Measurements from ENCODE around the gene SRP19. TPM values are rescaled to one million over a fixed set of nuclear protein-coding genes. Genes with fewer than 3 reads are reported as not detected.
"Not testable (repeated sequence)": the region's sequence is repeated elsewhere in the genome, so short reads cannot be mapped to it uniquely, and the experiment has no call there.

The SRP19 gene
- total RNA-seq, 1 experiment from 2014 or later: 42.9 TPM

- H3K9me2 ChIP-seq (replicated peaks; ENCODE audit: low read length): no peaks in the 10 kb centered on the region
- ChIA-PET POLR2A (ENCODE audit: unreplicated experiment) (no interaction called here), CTCF (no interaction called here)
- H2AFZ ChIP-seq (ENCODE audit: low read length): no peak overlapping the region
- no peak overlapping the region for H3K4me3 ChIP-seq (ENCODE audit: low read length)
- no peak overlapping the region for H3K9ac ChIP-seq (ENCODE audit: low read length)
- no peak overlapping the region for H3K27ac ChIP-seq (ENCODE audit: low read length)
- H4K20me1 ChIP-seq (ENCODE audit: low read length): no peaks in the 10 kb centered on the region
- H3K36me3 ChIP-seq (ENCODE audit: low read depth, low read length): peaks cover 7% of the 10 kb centered on the region; the same call in 1 of the 2 replicates
- DNase-seq (no peak), ATAC-seq (no peak)
- no peaks in the 10 kb centered on the region for H3K4me1 ChIP-seq (ENCODE audit: insufficient read depth, low read length)
- no peak for TF ChIP-seq EZH2 (IDR thresholded peaks at IDR 0.05; ENCODE audit: low read length, unreplicated experiment)
- TF ChIP-seq CTCF (conservative IDR thresholded peaks at IDR 0.05; ENCODE audit: low read depth, low read length): no peak
- TF ChIP-seq EZH2phosphoT487 (IDR thresholded peaks at IDR 0.05; ENCODE audit: borderline replicate concordance, low read length): no peak
- H3K79me2 ChIP-seq (ENCODE audit: low read length): no peaks in the 10 kb centered on the region
- BruUV-seq (replicated peaks): no TSS peak
- no peaks in the 10 kb centered on the region for H3F3A ChIP-seq (ENCODE audit: low read length, unreplicated experiment)
- no peaks in the 10 kb centered on the region for H3K9me3 ChIP-seq (ENCODE audit: low read length)
- intact Hi-C loops (cut with micrococcal nuclease): no loop called here
- H3K4me2 ChIP-seq (ENCODE audit: low read length): no peak overlapping the region
- no peaks in the 10 kb centered on the region for H3K27me3 ChIP-seq (ENCODE audit: low read length)
These were observed 31.7 kb downstream of the SRP19 start for GRCh38 chr5:112892776-112893175.

DNA sequence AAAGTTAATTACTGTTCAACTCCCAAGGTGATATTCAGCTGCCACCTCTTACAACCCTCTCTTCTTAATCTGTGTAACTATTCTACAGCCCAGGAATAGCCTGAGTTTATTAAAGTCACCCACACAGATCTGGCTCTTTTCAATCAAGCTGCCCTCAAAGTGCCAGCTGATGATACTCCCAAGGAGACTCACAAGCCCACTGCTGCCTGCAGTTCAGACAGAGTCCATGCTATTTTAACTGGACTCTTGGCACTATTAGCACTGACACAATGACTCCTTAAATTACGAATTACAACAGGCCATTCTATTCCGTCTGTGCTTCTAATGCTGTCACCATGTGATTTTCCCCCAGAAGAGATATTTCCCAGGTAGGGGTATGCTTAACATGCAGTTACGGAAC lies 34.6 kb downstream of the SRP19 start:
- ChIA-PET POLR2A (ENCODE audit: unreplicated experiment) (no interaction called here), CTCF (interaction anchor here (0.6 kb wide), 1 partner anchor 13 kb away, joined by 6 read pairs; no protein-coding TSS in a partner anchor)
- Histone ChIP-seq H3K4me2 (ENCODE audit: low read length) (no peak overlapping the region), H3K4me3 (ENCODE audit: low read length) (no peak overlapping the region), H3K36me3 (ENCODE audit: low read depth, low read length) (peaks cover 7% of the 10 kb centered on the region; the same call in 1 of the 2 replicates), H3K4me1 (ENCODE audit: insufficient read depth, low read length) (no peaks in the 10 kb centered on the region), H3K9ac (ENCODE audit: low read length) (no peak overlapping the region), H2AFZ (ENCODE audit: low read length) (no peak overlapping the region), H3K9me2 (replicated peaks; ENCODE audit: low read length) (no peaks in the 10 kb centered on the region), H3K9me3 (ENCODE audit: low read length) (no peaks in the 10 kb centered on the region), H3F3A (ENCODE audit: low read length, unreplicated experiment) (no peaks in the 10 kb centered on the region), H4K20me1 (ENCODE audit: low read length) (no peaks in the 10 kb centered on the region), H3K79me2 (ENCODE audit: low read length) (0 out of 2 replicates have a peak, but pooled peaks cover 3% of the 10 kb centered on the region), H3K27ac (ENCODE audit: low read length) (no peak overlapping the region), H3K27me3 (ENCODE audit: low read length) (no peaks in the 10 kb centered on the region)
- DNase-seq (no peak), ATAC-seq (no peak)
- TF ChIP-seq EZH2phosphoT487 (IDR thresholded peaks at IDR 0.05; ENCODE audit: borderline replicate concordance, low read length): no peak
- no peak for TF ChIP-seq CTCF (conservative IDR thresholded peaks at IDR 0.05; ENCODE audit: low read depth, low read length)
- TF ChIP-seq EZH2 (IDR thresholded peaks at IDR 0.05; ENCODE audit: low read length, unreplicated experiment): no peak
- no TSS peak for BruUV-seq (replicated peaks)
- intact Hi-C loops (cut with micrococcal nuclease): no loop called here

DNA sequence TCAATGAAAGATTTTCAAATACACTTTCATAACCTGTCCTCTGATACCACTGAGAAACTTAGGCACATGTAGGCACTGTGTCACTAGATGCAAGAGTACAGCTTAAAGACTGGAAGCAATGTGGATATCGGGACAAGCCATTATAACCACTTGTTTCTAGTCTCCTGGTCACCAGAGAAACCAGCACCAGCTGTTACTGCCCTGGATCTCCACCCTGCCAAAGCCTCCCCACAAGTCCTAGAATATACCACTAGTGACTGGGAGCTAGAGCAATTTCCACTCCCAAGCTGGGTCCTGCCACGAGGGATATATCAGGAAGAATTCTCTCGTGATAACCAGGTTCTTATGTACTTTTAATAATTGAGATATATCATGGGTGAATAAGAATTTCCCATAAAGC lies 41.5 kb downstream of the SRP19 start:
- Histone ChIP-seq H4K20me1 (ENCODE audit: low read length) (no peaks in the 10 kb centered on the region), H3K9ac (ENCODE audit: low read length) (no peak overlapping the region), H2AFZ (ENCODE audit: low read length) (no peak overlapping the region), H3K79me2 (ENCODE audit: low read length) (0 out of 2 replicates have a peak, but pooled peaks cover 3% of the 10 kb centered on the region), H3F3A (ENCODE audit: low read length, unreplicated experiment) (no peaks in the 10 kb centered on the region), H3K4me2 (ENCODE audit: low read length) (no peak overlapping the region), H3K9me2 (replicated peaks; ENCODE audit: low read length) (no peaks in the 10 kb centered on the region), H3K27ac (ENCODE audit: low read length) (no peak overlapping the region), H3K4me3 (ENCODE audit: low read length) (no peak overlapping the region), H3K4me1 (ENCODE audit: insufficient read depth, low read length) (no peaks in the 10 kb centered on the region), H3K27me3 (ENCODE audit: low read length) (no peaks in the 10 kb centered on the region), H3K9me3 (ENCODE audit: low read length) (no peaks in the 10 kb centered on the region), H3K36me3 (ENCODE audit: low read depth, low read length) (peaks cover 4% of the 10 kb centered on the region; the same call in 1 of the 2 replicates)
- no TSS peak for BruUV-seq (replicated peaks)
- TF ChIP-seq EZH2phosphoT487 (IDR thresholded peaks at IDR 0.05; ENCODE audit: borderline replicate concordance, low read length) (no peak), EZH2 (IDR thresholded peaks at IDR 0.05; ENCODE audit: low read length, unreplicated experiment) (no peak), CTCF (conservative IDR thresholded peaks at IDR 0.05; ENCODE audit: low read depth, low read length) (no peak)
- ChIA-PET POLR2A (ENCODE audit: unreplicated experiment) (no interaction called here), CTCF (interaction anchor here (0.7 kb wide), 1 partner anchor 18 kb away, joined by 4 read pairs; no protein-coding TSS in a partner anchor)
- no peak for ATAC-seq
- no peak for DNase-seq
- intact Hi-C loops (cut with micrococcal nuclease): no loop called here

DNA sequence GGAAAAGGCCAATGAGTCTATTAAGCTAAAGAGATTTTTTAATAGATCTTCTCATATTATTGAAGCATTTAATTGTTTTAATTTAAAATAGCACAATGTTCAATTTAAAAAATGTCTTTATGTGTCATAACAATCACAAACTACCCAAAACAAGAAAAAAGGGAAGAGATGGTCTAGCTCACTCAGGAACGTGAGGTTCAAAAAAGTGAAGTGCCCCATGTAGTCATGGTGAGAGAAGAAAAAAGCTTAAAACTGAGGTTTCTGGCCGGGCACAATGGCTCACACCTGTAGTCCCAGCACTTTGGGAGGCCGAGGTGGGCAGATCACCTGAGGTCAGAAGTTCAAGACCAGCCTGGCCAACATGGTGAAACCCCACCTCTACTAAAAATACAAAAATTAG lies 43.9 kb downstream of the SRP19 start:
- BruUV-seq (replicated peaks); H3K79me2 ChIP-seq (ENCODE audit: low read length): not testable (repeated sequence)

More for the DNA sequence above, 43.9 kb downstream of the SRP19 start:
- H3K9ac ChIP-seq (ENCODE audit: low read length); H3K4me1 ChIP-seq (ENCODE audit: insufficient read depth, low read length); CTCF ChIA-PET; POLR2A ChIA-PET (ENCODE audit: unreplicated experiment); H4K20me1 ChIP-seq (ENCODE audit: low read length); H2AFZ ChIP-seq (ENCODE audit: low read length); DNase-seq; H3K4me3 ChIP-seq (ENCODE audit: low read length); intact Hi-C loops (cut with micrococcal nuclease); H3K9me3 ChIP-seq (ENCODE audit: low read length); H3K27me3 ChIP-seq (ENCODE audit: low read length); H3K4me2 ChIP-seq (ENCODE audit: low read length); H3K9me2 ChIP-seq (replicated peaks; ENCODE audit: low read length); ATAC-seq; H3F3A ChIP-seq (ENCODE audit: low read length, unreplicated experiment); H3K27ac ChIP-seq (ENCODE audit: low read length): not testable (repeated sequence)
- H3K36me3 ChIP-seq (ENCODE audit: low read depth, low read length): peaks cover 11% of the 10 kb centered on the region

Data from PC-3 (cell line).